H1 (cell line): ENCODE measurements around the gene BEAN1. TPM values are rescaled to one million over a fixed set of nuclear protein-coding genes. Genes with fewer than 3 reads are reported as not detected.

ENCODE experiments used
- CTCF ChIA-PET: fragments of 300-600 bp; sonication (Branson Sonifier 250); formaldehyde crosslinking; loops from one replicate; lab custom pipeline; 2021; ENCODE audit not compliant: partially characterized antibody; lab: Charles Lee
- POLR2A ChIA-PET: fragments of 300-600 bp; sonication (Branson Sonifier 250); formaldehyde crosslinking; loops from one replicate; lab custom pipeline; 2021; ENCODE audit warnings: inconsistent platforms; ENCODE audit not compliant: partially characterized antibody; lab: Charles Lee
- DNase-seq, 2 experiments: peaks; one replicate each; pipeline versions ENCODE4 v3.0.0 to v3.0.0-alpha.2; 2010 to 2022; ENCODE audit warnings: low spot score in 2 of 2, low read depth in 1 of 2, mixed read lengths in 1 of 2
- FAIRE-seq: peaks from 2 replicates; lab custom pipeline; 2011; peaks lifted over from hg19 to GRCh38; lab: Jason Lieb, UNC
- H2AFZ ChIP-seq: 2 replicates; pipeline ENCODE4 v1.8.1; 2012; ENCODE audit warnings: low read length, inconsistent platforms
- H2AK5ac ChIP-seq: 2 replicates; pipeline ENCODE4 v1.6.1; 2013; ENCODE audit warnings: low read depth, low read length
- H2BK120ac ChIP-seq: replicated peaks from 2 replicates; pipeline ENCODE3; 2013; ENCODE audit warnings: low read depth, low read length, inconsistent platforms
- H2BK12ac ChIP-seq: 2 replicates; pipeline ENCODE4 v1.6.1; 2013; ENCODE audit warnings: low read depth, low read length
- H2BK15ac ChIP-seq: 2 replicates; pipeline ENCODE4 v1.6.1; 2013; ENCODE audit warnings: low read length
- H2BK20ac ChIP-seq: 2 replicates; pipeline ENCODE4 v1.6.1; 2013; ENCODE audit warnings: low read length
- H2BK5ac ChIP-seq: 2 replicates; pipeline ENCODE4 v1.6.1; 2013; ENCODE audit warnings: low read depth, low read length
- H3K14ac ChIP-seq: 2 replicates; pipeline ENCODE4 v1.6.1; 2013; ENCODE audit warnings: inconsistent platforms; ENCODE audit not compliant: insufficient read length
- H3K18ac ChIP-seq: 2 replicates; pipeline ENCODE4 v1.6.1; 2013; ENCODE audit warnings: low read length; ENCODE audit errors: extremely low read depth
- H3K23ac ChIP-seq: 2 replicates; pipeline ENCODE4 v1.6.1; 2013; ENCODE audit warnings: inconsistent platforms; ENCODE audit not compliant: insufficient read length
- H3K23me2 ChIP-seq: 2 replicates; pipeline ENCODE4 v1.6.1; 2013; ENCODE audit warnings: low read depth, low read length
- H3K27ac ChIP-seq: 2 replicates; pipeline ENCODE4 v1.6.1; 2011; ENCODE audit warnings: low read depth, low read length, inconsistent platforms
- H3K27me3 ChIP-seq, 4 experiments: replicated peaks in 1 of 4; 1 replicate in 1 of 4; 2 replicates in 3 of 4; pipeline versions ENCODE4 v1.6.1 to v1.8.1; 2011 to 2013; ENCODE audit warnings: low read length in 3 of 4, mild to moderate bottlenecking in 3 of 4, inconsistent platforms in 2 of 4, mixed read lengths in 2 of 4, moderate library complexity in 1 of 4; ENCODE audit not compliant: control insufficient read depth in 3 of 4, insufficient read depth in 3 of 4; ENCODE audit errors: extremely low read depth in 1 of 4
- H3K36me3 ChIP-seq, 4 experiments: 2 replicates each; pipeline versions ENCODE4 v1.6.1 to v1.8.1; 2011 to 2013; ENCODE audit warnings: mild to moderate bottlenecking in 4 of 4, low read length in 3 of 4, moderate library complexity in 2 of 4, control low read depth in 1 of 4, inconsistent platforms in 1 of 4; ENCODE audit not compliant: insufficient read depth in 4 of 4, control insufficient read depth in 2 of 4
- H3K4ac ChIP-seq: replicated peaks from 2 replicates; pipeline ENCODE3; 2013; ENCODE audit warnings: low read length, low read depth, mixed read lengths, inconsistent platforms; ENCODE audit not compliant: insufficient read length
- H3K4me1 ChIP-seq, 4 experiments: replicated peaks in 1 of 4; 1 replicate in 1 of 4; 2 replicates in 3 of 4; pipeline versions ENCODE4 v1.6.1 to v1.8.1; 2011 to 2013; ENCODE audit warnings: low read length in 3 of 4, inconsistent platforms in 2 of 4, mixed read lengths in 1 of 4; ENCODE audit not compliant: insufficient read depth in 4 of 4, control insufficient read depth in 3 of 4
- H3K4me2 ChIP-seq, 2 experiments: 2 replicates each; pipeline versions ENCODE4 v1.6.1 to v1.8.1; 2011 to 2013; ENCODE audit warnings: low read depth in 2 of 2, low read length in 2 of 2, control low read depth in 1 of 2, inconsistent platforms in 1 of 2, mild to moderate bottlenecking in 1 of 2; ENCODE audit not compliant: insufficient read depth in 1 of 2
- H3K4me3 ChIP-seq, 4 experiments: fragments of 200-600, 300-600 bp in 1 of 4; sonication (generic), shearing (Covaris generic), sonication (Bioruptor Twin) in 1 of 4; 2 replicates each; pipeline versions ENCODE4 v1.5.1 to v1.8.1; 2011 to 2016; ENCODE audit warnings: low read length in 4 of 4, low read depth in 3 of 4, control low read depth in 2 of 4, inconsistent platforms in 2 of 4, mild to moderate bottlenecking in 2 of 4, mixed read lengths in 1 of 4, moderate library complexity in 1 of 4; ENCODE audit not compliant: insufficient read depth in 2 of 4; ENCODE audit errors: extremely low read depth in 1 of 4
- H3K56ac ChIP-seq: replicated peaks from 2 replicates; pipeline ENCODE3; 2013; ENCODE audit warnings: low read depth, mild to moderate bottlenecking, mixed read lengths, low read length, inconsistent platforms; ENCODE audit not compliant: insufficient read length
- H3K79me1 ChIP-seq: 2 replicates; pipeline ENCODE4 v1.6.1; 2013; ENCODE audit warnings: low read depth, low read length, control low read depth
- H3K79me2 ChIP-seq, 2 experiments: 2 replicates each; pipeline versions ENCODE4 v1.6.1 to v1.8.1; 2012 to 2013; ENCODE audit warnings: low read length in 2 of 2, mild to moderate bottlenecking in 2 of 2, inconsistent platforms in 1 of 2; ENCODE audit not compliant: insufficient read depth in 2 of 2, control insufficient read depth in 1 of 2
- H3K9ac ChIP-seq, 4 experiments: replicated peaks in 1 of 4; 1 replicate in 1 of 4; 2 replicates in 3 of 4; pipeline versions ENCODE4 v1.6.1 to v1.8.1; 2011 to 2013; ENCODE audit warnings: low read depth in 3 of 4, low read length in 3 of 4, control low read depth in 2 of 4, mild to moderate bottlenecking in 2 of 4, moderate library complexity in 2 of 4, inconsistent platforms in 1 of 4; ENCODE audit errors: extremely low read depth in 1 of 4
- H3K9me3 ChIP-seq, 2 experiments: 2 replicates each; pipeline versions ENCODE4 v1.6.1 to v1.8.1; 2012 to 2013; ENCODE audit warnings: mild to moderate bottlenecking in 2 of 2, moderate library complexity in 2 of 2, control low read depth in 1 of 2, inconsistent platforms in 1 of 2, low read depth in 1 of 2, low read length in 1 of 2, mixed read lengths in 1 of 2; ENCODE audit not compliant: insufficient read depth in 2 of 2
- H4K20me1 ChIP-seq, 2 experiments: replicated peaks in 1 of 2; 2 replicates each; pipeline versions ENCODE3 to v1.8.1; 2011 to 2013; ENCODE audit warnings: inconsistent platforms in 2 of 2, low read length in 2 of 2, mild to moderate bottlenecking in 1 of 2; ENCODE audit not compliant: insufficient read depth in 2 of 2, control insufficient read depth in 1 of 2
- H4K5ac ChIP-seq: 2 replicates; pipeline ENCODE4 v1.6.1; 2013; ENCODE audit warnings: low read length, low read depth, mixed read lengths, inconsistent platforms; ENCODE audit not compliant: insufficient read length
- H4K8ac ChIP-seq: 2 replicates; pipeline ENCODE4 v1.8.0; 2013; ENCODE audit warnings: mild to moderate bottlenecking, moderate library complexity, low read length, inconsistent platforms; ENCODE audit not compliant: insufficient read depth; ENCODE audit errors: extremely low read depth
- H4K91ac ChIP-seq: replicated peaks from 2 replicates; pipeline ENCODE3; 2013; ENCODE audit warnings: low read length, mixed read lengths, inconsistent platforms; ENCODE audit not compliant: insufficient read length
- CBX5 ChIP-seq: fragments of 300-800, 300-1000 bp; sonication (generic); IDR thresholded peaks from 2 replicates; pipeline ENCODE4 v1.7.1; 2016; ENCODE audit warnings: antibody characterized with exemption, low read length, low read depth
- CHD1 ChIP-seq: IDR thresholded peaks from 2 replicates; pipeline ENCODE4 v1.6.1; 2012; ENCODE audit warnings: low read depth, low read length, improper control_type of control experiment
- RNF2 ChIP-seq: fragments of 200-900, 300-1000 bp; sonication (generic); IDR thresholded peaks from 2 replicates; pipeline ENCODE4 v1.7.1; 2016; ENCODE audit warnings: borderline replicate concordance, low read depth, mild to moderate bottlenecking, antibody characterized with exemption, low read length; ENCODE audit not compliant: poor library complexity, severe bottlenecking; ENCODE audit errors: missing control alignments
- SIRT6 ChIP-seq: IDR thresholded peaks from one replicate; pipeline ENCODE4 v1.7.1; 2012; ENCODE audit warnings: low read length, inconsistent platforms
- SP2 ChIP-seq: IDR thresholded peaks from 2 replicates; pipeline ENCODE4 v1.6.1; 2012; ENCODE audit warnings: mild to moderate bottlenecking, low read length, inconsistent platforms
- SUZ12 ChIP-seq: fragments of 200-600 bp; sonication (generic); IDR thresholded peaks from 2 replicates; pipeline ENCODE4 v1.6.1; 2012; ENCODE audit warnings: mild to moderate bottlenecking, inconsistent platforms, low read length, moderate library complexity, mixed read lengths
- TCF12 ChIP-seq: IDR thresholded peaks from 2 replicates; pipeline ENCODE4 v1.6.1; 2011; ENCODE audit warnings: low read depth, mild to moderate bottlenecking, low read length
- TEAD4 ChIP-seq: IDR thresholded peaks from 2 replicates; pipeline ENCODE4 v1.6.1; 2012; ENCODE audit warnings: low read depth, low read length, inconsistent platforms, mixed read lengths
- WGBS, 2 experiments: shearing (Covaris generic) in 1 of 2; methylation state at CpG; one replicate each; pipeline versions ENCODE4 v1.1.6 to v1.1.7; 2013 to 2015; ENCODE audit warnings: low lambda C conversion rate in 2 of 2, mixed read lengths in 2 of 2, inconsistent platforms in 1 of 2, low coverage in 1 of 2, missing lambda C conversion rate in 1 of 2; ENCODE audit not compliant: insufficient replicate concordance in 2 of 2, insufficient coverage in 1 of 2, insufficient read length in 1 of 2; ENCODE audit errors: extremely low coverage in 1 of 2, missing lambda C conversion rate in 1 of 2; 5-methylcytosine and 5-hydroxymethylcytosine counted together
- polyA plus RNA-seq, 7 experiments: library from polyadenylated mRNA; depleted of rRNA in 3 of 7; stranded (reverse) in 5 of 7; unstranded in 2 of 7; fragments of >200 nt in 5 of 7; fragments of 200-250 nt in 2 of 7; gene quantifications; 1 replicate in 5 of 7; 2 replicates in 1 of 7; 4 replicates in 1 of 7; pipeline versions ENCODE4 v1.2.1 to v1.2.3, GENCODE V29; 2011 to 2013; ENCODE audit warnings: missing spikeins in 2 of 7, mixed read lengths in 2 of 7
- total RNA-seq: library from RNA; stranded (reverse); fragmentation: NEBNext Ultra II Directional; extraction: Animal tissue kit (Norgen Biotek cat#: 25700); gene quantifications from 2 replicates; pipeline ENCODE4 v1.2.1, GENCODE V29; 2021
- TF ChIP-seq, protein P1 (sequence below), 3 experiments: IDR thresholded peaks; 1 replicate in 2 of 3; 2 replicates in 1 of 3; pipeline versions ENCODE4 v1.5.1 to v1.6.1; 2011; ENCODE audit warnings: low read length in 3 of 3, mild to moderate bottlenecking in 3 of 3, inconsistent platforms in 2 of 3, low read depth in 1 of 3, moderate library complexity in 1 of 3; ENCODE audit not compliant: insufficient read depth in 1 of 3; ENCODE audit errors: control extremely low read depth in 1 of 3

The BEAN1 gene
- total and polyA plus RNA-seq, 2 of the 8 experiments (the other 6 are each of a cell fraction or from before 2014, with no cell fraction given): 0.08 TPM; not detected in 1

DNA sequence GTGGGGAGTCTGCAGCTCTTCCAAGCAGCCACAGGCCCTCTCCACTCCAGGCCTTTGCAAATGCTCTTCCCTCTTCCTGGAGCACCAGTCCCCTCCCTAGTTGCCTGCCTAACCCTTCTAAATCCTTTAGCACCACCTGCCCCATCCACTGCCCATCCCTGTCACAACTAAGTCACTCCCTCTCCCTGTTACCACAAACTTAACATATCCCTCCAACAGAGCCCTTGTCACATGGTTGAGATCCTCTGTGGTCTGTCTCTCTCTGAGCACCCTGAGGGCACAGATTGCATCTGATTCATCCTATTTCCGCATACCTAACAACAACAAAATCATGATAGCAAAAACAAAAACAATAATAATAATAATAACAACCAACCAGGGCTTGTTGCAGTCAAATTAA, 11.0 kb upstream of the BEAN1 start:
- Histone ChIP-seq H3K14ac (no peak overlapping the region), H3K27ac (no peak overlapping the region), H3K9me3 (no peaks in the 10 kb centered on the region), H3K27me3 (no peaks in the 10 kb centered on the region), H2AK5ac (no peak overlapping the region), H4K91ac (no peak overlapping the region), H3K18ac (no peak overlapping the region), H3K4me2 (no peak overlapping the region), H2BK120ac (no peak overlapping the region), H3K4me1 (no peaks in the 10 kb centered on the region), H2BK20ac (no peak overlapping the region), H3K23me2 (no peaks in the 10 kb centered on the region), H2BK12ac (no peak overlapping the region), H3K4ac (no peak overlapping the region), H2BK5ac (no peak overlapping the region), H3K79me2 (no peaks in the 10 kb centered on the region), H3K36me3 (no peaks in the 10 kb centered on the region), H3K23ac (no peak overlapping the region), H3K9ac (no peak overlapping the region), H4K8ac (no peak overlapping the region), H3K56ac (no peak overlapping the region), H4K5ac (no peak overlapping the region), H4K20me1 (no peaks in the 10 kb centered on the region), H2BK15ac (peak overlapping the region; percentile 22; the same call in 1 of the 2 replicates), H3K4me3 (no peak overlapping the region), H3K79me1 (no peaks in the 10 kb centered on the region), H2AFZ (no peak overlapping the region)
- CTCF ChIA-PET: interaction anchor here (1.0 to 2.1 kb wide), 2 partner anchors 9 to 99 kb away, joined by 3 to 5 read pairs; no protein-coding TSS in a partner anchor
- FAIRE-seq: no peak
- WGBS, 2 experiments: 79% methylated on average over 1 of the region's 1 CpG; no CpG with 5 or more reads in 1 of the 2 experiments
- no peak for DNase-seq
- POLR2A ChIA-PET: no interaction called here
- no peak for TF ChIP-seq CHD1
- TF ChIP-seq CBX5: no peak
- no peak for TF ChIP-seq TCF12
- TF ChIP-seq, protein P1, sequence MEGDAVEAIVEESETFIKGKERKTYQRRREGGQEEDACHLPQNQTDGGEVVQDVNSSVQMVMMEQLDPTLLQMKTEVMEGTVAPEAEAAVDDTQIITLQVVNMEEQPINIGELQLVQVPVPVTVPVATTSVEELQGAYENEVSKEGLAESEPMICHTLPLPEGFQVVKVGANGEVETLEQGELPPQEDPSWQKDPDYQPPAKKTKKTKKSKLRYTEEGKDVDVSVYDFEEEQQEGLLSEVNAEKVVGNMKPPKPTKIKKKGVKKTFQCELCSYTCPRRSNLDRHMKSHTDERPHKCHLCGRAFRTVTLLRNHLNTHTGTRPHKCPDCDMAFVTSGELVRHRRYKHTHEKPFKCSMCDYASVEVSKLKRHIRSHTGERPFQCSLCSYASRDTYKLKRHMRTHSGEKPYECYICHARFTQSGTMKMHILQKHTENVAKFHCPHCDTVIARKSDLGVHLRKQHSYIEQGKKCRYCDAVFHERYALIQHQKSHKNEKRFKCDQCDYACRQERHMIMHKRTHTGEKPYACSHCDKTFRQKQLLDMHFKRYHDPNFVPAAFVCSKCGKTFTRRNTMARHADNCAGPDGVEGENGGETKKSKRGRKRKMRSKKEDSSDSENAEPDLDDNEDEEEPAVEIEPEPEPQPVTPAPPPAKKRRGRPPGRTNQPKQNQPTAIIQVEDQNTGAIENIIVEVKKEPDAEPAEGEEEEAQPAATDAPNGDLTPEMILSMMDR (IDR thresholded peaks at IDR 0.05; ENCODE audit: control extremely low read depth in 1 of 3, insufficient read depth in 1 of 3, low read depth in 1 of 3, low read length in 3 of 3): no peak
- TF ChIP-seq RNF2: no peak
- TF ChIP-seq TEAD4: no peak
- TF ChIP-seq SUZ12: no peak
- TF ChIP-seq SP2: no peak
- no peak for TF ChIP-seq SIRT6
